ENCODE measurements around the gene GRIK4.

The GRIK4 gene

DNA sequence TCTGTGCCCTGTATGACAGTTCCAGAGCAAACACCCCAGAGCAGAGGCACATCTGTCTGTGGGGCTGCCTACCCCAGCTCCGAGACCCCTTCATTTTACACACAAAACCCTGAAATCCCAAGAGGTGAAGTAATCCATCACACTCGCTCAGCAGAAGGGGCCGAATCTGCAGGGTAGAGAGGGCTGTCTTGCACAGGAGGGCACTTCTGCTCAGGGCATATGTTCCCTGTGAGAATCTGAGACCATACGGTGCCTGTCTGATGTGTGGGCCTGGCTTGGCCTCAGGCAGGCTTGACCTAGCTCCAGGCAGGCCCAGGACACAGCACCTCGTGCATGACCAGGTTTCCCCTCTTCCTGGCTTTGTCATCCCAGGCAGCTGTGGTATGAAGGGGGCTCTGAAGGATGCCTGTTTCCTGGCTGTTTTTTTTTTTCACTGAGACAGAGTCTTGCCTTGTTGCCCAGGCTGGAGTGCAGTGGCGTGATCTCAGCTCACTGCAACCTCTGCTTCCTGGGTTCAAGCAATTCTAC, 37.2 kb downstream of the GRIK4 start:
- no peak for DNase-seq

DNA sequence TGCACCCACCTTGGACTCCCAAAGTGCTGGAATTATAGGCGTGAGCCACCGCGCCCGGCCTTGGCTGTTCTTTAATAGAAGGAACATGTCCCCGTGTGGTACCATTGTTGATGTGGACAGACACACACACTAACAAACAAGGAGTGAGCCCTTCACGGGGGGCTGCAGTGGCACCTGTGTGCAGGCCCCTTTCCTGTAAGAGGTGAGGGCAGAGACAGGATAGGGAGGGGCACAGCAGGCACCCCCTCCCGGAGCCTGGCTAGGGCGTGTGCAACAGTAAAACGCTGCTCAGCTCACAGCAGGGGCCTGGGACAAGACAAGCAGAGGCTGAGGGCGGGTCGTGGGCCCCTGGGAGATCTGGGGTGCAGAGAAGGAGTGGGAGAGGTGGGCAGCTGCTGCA, 37.8 kb downstream of the GRIK4 start:
- no peak for DNase-seq

DNA sequence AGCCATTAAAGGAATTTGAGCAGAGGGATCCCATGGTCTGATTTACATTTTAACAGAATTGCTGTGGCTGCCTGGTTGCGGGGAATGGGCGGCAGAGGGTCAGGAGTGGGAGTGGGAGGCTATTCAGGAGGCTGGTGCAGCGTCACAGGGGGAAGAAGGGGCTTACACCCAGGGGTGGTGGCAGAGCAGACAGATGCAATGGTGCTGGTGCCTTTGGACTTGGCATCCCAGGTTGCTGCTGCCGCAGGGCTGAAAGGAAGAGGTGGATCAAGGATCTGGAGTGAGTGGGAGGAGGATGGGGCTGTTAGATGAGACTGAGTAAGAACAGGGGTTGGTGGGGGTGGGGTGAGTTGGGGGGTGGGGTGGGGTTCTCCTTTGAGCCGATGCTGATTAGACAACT, 38.5 kb downstream of the GRIK4 start:
- no peak for DNase-seq

DNA sequence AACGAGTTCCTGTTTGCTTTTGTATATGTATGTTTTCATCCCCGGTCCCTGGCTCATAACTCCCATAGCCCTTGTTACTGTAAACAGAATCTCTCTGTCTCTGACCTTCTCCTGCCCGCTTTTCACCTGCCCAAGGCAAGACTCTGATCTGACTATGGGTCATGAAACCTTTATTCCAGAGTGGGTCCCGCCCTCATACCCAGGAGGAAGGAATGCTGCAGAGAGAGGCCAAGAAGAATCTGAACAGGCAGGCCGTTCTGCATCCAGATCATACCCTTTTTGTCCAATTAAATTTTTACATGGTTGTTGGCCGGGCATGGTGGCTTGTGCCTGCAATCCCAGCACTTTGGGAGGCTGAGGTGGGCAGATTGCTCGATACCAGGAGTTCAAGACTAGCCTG, 39.6 kb downstream of the GRIK4 start:
- DNase-seq: no peak

DNA sequence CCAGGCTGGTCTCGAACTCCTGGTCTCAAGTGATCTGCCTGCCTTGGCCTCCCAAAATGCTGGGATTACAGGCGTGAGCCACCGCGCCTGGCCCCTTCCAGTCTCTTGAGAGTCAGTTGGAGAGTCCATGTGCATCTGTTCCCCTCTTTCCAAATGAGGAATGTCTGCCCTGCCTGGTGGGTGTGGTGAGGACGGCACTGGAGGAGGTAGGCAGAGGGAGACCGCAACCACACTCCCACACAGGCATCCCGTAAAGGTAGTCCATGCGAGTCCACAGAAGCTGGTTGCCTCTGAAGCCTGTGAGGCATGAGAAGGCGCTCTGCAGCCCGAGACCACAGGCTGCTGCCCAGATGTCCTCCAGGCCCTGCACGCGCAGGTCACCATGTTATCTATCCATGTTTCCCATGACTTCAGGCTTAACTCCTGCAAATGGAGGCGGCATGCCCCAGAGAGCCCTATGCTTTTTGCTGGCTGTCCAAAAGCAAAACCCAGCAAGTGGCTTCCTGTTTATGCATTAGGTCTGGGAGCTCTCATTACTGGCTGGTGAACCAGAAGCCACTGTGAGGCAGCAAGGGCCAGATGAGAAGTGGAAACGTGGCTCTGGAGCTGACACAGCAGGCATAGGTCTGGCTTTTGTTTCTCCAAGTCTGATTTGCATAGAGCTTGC, 43.4 kb downstream of the GRIK4 start:
- no peak for DNase-seq

DNA sequence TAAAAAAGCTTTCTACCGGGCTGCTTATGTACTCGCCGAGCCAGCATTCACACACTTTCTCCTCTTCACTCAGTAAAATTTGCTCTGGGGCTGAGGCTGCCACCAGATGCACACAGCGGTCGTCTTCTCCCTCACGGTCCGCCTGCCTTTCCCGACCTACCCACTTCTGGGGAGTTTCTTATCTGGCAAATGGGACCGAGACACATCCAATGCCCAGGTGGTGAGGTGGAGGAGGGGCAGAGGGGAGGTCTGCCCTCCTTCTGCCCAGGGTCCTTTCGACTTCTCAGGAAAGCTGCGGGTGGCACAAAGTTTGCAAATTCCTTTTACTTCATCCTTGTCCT, 43.9 kb downstream of the GRIK4 start:
- DNase-seq: no peak

DNA sequence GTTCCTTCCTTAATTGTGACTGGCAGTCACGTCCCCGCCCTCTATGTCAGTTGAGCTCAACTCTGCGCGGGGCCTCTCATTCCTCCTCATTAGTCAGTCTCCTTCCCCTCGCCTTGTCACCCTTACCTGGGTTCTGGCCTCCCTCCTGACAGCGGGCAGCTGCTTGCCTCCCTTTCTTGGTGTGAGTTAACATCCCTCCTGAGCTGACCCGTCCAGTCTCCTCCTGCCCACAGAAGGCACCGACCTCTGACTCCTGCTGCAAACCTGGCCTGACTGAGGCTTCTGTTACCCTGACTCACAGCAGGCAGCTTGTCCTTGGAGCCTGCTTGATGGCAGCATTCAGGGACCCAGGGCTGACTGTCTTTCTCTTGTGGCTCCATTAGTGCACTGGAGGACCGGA, 45.2 kb downstream of the GRIK4 start:
- DNase-seq: no peak

DNA sequence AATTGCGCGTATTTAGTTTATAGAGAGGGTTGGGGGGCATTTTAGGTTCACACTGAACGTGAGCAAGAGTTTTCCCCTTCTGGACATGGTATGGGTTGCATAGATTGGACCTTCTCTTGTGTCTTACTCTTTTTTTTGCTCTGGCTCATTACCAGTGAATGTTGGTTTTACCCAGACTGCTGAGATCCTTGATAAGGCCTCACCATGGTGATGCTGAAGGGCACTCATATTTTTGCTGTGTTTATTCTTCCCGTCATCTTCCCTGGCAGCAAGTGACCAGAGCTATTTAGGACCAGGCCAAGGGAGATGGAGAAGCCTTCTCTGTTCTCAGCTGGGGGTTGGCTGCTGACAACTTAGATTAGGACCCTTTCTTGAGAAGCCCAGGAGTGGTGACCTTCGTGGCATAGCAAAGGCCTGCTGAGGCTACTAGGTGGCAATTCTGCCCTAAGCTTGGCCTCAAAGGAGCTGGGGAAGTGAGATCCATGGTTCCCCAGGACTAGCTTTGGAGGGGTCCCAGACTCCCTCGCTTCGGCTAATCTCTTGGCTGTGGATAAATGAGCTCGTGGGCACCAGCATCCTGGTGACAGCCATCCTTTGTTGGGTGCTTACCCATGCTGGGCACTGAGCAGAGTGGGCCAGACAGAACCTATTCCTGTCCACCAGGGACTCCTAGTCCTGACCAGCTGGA, 47.3 kb downstream of the GRIK4 start:
- no peak for DNase-seq

DNA sequence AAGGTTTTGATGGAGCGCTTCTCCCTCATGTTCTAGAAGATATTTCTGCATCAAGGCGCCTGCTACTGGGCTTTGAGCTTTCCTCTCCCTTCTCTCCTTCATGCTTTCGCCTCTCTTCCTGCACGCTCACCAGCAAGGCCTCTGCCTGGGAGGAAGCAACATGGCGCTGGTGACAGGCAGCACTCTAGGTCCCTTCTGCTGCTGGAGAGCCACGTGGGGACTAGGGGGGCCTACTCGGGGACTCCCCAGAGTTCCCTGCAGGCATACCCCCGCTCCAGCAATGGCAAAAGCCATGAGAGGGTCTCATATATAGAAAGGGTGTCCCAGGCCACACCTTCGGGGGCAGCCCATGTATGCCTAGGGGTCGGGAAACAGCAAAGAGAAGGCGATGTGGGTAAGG, 49.7 kb downstream of the GRIK4 start:
- DNase-seq: no peak

DNA sequence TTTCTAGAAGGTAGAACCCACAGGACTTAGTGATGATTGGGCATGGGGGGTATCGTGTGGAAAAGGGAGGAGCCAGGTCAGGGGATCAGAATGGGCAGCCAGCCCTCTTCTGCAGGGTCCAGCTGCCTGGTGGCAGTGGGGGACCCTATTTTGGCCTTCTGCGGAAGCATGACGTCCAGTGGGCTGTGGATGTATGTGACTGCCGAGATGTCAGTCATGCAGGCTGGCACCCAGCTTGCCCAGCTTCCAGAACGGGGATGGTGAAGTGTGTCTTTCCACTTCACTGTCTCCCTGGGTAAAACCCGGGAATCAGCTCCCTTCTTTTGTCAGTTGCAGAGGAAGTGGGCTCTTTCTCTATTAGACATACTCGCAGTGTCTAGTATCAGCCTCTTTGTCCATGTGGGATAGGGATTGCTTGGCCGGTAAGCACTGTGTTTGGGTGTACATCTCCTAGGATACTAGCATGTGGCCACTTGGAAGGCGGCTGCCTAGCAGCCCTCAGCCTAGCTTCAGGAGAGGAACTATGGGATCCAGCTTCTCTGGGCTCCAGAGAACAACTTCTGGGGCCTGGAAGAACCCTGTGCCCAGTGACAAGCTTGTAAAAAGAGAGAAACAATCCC, 51.4 kb downstream of the GRIK4 start:
- no peak for DNase-seq

DNA sequence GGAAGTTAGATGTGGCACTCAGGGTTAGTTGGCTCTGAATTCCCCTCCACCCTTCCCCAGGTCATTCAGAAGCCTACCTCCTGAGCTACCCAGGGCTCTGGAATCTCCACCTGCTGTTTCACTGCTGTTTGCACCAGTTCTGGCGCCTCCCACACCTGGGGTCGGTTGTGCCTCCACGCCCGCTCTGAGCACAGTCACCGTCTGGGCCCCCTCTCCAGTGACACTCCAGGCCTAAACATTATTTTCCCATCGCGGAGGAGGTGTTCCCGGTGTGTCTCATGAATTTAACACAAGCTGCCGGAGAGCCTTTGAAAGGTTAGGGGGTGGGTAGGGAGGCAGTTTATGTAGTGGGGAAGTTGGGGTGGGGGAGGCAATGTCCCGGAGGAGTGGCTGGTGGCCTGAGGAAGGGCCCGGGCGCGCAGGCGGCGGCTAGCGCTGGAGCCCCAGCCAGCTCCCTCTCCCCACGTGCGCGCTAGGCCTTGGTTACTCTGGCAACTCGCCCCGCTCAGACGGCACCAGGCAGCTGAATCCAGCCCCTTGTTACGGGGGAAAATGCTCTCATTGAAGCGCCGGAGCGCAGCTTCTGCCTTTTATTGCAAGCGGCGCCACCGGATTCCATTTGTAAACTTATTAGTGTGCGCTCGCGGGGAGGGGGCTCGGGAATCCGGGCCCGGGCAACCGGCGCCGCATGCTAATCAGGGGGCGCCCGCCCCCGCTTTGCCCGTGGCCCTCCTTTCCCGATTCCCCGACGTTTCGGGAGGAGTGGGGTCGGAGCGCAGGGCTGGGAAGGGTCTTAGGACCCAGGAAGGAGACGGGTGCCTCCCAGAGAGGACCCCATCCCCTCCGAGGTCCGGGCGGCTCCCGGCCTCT, 52.4 kb downstream of the GRIK4 start:
- DNase-seq: no peak

DNA sequence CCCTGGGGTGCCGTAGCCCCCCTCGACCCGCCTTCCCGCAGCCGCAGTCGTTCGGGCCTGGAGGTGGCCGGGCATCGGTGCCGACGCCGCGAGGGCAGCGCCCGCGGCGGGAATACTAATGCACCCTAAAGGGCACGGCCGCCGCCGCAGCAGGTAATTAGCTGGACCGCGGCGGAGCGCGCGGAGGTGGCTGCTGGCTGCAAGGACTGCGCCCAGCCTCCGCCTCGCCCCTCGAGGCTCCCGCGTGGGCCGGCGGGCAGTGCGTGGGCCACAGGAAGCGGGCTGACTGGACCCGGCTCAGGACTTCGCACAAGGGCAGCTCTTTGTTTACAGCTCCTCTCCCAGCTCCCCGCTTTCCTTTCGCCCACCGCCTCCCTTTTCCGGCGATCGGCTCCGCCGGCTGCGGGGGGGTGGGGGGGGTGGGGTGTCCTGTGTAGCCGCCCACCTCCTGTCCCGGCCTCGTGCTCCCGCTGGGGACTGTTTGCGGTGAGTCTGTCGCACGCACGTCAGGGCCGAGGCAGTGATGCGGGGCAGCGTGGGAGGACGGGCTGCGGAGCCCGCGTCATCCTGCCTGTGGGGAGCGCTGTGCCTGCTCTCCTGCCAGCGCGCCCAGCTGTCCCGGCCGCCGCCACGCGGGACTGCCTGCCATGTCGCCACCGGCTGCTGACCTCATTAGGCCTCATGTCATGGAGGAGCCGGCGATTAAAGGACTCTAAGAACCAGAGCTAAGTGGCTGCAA, 53.2 kb downstream of the GRIK4 start:
- peak; percentile 24 for DNase-seq

DNA sequence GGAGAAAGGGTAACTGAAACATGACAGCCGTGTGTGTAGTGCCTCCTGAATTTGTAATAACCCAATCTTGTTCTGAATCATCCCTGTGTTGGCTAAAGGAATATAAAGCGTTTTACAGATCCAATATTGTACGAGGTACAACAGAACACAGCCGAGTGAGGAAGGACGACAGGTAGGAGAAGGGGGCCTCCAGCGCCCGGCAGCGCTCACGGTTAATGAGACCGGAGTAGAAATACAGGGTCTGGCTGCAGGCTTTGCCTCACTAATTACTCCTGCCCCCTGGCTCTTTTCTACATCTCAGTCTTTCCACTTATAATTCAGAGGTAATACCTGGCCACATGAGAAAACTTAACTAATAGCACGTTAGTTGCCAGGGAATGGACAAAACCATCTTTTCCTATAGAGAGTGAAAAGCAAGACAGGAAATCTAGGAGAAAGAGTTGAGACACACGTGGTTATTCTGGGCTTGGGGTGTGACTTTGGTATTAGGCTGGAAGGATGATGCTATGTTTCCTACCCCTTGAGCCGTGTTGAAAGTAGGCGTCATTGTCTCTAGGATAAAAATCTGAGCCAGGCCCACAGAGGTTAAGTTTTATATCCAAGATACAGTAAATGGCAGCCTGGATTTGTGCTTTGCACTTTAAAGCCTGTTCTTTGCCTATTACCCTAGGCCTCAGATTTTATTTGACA, 54.1 kb downstream of the GRIK4 start:
- DNase-seq: no peak

DNA sequence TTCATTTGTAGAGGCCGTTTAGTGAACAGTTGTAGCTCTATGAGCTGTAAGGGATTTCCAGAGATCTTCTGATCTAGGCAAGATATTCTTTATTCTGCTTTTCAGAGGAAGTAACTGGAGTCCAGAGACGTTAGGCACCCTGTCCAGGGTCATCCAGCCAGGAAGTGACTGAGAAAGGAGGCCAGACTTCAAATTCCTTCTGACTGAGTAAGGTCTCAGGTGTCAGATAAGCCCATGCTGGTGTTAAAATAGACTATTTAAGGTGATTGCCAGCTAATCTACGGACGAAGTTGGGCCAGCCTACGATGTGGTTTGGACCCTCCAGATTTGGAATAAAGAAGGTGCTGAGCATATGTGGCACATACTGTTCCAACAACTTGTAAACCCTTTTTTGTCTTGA, 54.6 kb downstream of the GRIK4 start:
- DNase-seq: no peak

DNA sequence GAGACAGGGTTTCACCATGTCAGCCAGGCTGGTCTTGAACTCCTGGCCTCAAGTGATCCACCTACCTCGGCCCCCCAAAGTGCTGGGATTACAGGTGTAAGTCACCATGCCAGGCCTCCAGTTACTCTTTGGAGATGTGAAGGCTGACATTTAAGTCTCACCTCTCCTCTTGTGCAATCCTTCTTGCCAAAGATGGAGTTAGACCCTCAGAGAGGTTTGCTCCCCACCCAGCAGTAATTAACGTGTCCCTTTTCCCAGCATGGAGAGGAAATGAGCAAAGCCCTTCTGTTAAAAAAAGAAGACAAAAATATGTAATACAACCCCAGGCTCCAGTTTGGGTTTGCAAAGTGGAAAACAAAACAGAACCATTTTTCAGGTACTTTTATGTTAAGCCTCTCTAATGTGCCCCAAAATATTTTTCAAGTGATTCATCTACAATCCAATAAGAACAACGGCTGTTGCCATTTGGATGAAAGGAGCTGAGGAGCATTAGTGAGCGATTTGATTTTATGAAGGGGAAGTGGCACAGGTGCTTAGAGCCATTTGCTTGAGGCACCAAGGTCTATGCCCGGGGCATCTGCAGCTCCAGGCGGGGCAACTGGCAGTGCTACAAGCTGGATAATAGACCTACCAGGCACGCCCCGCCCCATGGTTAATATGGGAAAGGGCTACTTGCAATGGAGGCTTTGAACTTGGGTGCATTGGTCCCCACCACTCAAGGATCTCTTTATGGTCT, 57.2 kb downstream of the GRIK4 start:
- DNase-seq: no peak

DNA sequence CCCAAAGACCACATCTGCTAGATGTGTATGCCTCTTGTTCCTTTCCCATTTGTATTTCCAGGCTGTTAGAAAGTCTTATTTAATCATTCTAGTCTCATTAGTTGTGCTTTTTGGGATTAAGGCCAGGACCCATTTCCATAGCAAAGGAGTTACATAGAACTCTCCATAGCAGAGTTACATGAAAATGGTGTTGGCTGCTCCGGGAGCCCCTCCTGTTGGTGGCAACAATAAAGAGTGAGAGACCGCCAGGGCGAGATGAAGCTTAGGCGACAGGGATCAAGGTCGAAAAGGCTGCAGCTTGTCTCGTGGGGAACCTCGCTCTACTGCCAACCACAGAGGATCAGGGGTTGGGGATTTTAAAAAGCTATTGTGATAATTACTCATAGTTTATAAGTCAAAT, 58.3 kb downstream of the GRIK4 start:
- no peak for DNase-seq

DNA sequence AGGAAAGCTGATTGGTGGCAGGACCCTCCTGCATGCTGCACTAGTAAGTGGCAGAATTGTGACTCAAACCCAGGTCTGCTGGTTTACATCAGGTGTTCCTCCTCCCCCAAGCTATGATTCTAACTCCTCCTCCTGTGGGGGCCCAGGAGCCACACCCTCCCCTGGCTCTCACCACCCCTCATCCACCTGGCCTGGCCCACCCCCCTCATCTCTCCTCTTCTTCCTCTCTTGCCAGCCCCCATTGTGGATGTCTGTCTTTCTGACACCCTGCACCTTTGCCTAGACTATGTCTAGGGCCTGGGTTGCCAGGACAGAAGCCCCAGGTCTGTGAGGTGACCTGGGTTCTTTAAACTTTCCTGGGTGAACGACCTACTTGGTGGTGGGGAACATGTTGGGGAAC, 59.9 kb downstream of the GRIK4 start:
- no peak for DNase-seq

DNA sequence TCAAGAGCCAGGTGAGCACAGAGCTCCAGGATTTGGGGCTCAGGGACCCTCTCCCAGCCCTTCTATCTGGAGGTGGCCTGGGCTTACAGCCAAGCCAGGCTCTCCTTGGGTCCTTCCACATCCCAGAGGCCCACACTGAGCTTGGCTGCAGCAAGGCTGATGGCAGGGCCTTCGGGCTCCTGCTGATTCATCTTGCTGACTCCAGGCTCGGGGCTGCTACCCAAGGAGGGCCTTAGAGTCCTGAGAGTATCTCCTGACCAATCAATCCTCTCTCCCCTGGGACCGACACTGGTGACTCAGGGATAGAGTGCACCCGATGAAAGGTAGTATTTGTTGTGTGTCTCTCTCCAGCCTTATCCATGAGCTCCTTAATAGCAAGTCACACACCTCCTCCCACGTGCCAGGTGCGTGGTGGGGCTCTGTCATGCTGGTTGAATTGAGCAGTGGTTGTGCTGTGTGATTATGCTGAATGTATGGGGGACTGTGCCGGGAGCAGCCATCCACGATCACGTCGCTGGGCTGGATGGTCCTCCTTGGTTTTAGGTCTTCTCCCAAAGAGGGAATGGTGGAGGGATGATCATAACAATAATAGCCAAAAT, 62.3 kb downstream of the GRIK4 start:
- DNase-seq: no peak

DNA sequence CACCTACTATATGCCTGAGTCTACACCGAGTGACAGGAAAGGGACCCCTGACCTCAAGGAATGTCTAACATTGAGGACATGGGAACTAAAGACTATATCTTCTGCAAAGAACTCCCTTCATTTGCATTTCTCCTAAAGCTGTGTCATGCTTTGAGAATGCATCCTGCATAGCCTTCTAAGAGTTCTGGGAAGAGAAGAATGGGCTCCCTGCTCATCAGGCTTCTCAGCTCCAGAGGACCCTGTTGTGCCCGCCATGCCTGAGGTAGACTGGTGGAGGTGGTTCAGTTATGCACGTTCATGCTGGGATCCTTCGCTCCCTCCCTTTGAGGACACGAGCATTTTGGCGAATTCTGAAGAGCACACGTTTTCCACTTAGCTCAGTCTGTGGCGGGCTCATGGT, 63.3 kb downstream of the GRIK4 start:
- no peak for DNase-seq

DNA sequence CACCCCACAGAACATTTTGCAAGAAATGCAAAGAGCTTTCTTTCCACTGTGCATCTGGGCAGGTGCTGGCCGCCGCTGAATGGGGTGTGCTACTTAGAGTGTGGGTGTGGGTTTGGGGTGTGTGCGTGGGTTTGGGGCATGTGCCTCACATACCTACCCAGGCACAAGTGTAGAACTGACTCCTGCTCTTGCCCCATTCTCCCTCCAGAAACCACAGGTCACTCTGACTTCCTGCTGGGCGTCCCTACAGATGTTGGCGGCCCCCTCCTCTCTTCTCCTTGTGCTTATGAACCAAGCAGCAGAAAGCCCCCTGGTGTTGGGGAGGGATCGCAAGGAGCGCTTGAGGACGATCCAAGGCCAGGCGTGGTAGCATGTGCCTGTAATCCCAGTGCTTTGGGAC, 63.9 kb downstream of the GRIK4 start:
- no peak for DNase-seq

DNA sequence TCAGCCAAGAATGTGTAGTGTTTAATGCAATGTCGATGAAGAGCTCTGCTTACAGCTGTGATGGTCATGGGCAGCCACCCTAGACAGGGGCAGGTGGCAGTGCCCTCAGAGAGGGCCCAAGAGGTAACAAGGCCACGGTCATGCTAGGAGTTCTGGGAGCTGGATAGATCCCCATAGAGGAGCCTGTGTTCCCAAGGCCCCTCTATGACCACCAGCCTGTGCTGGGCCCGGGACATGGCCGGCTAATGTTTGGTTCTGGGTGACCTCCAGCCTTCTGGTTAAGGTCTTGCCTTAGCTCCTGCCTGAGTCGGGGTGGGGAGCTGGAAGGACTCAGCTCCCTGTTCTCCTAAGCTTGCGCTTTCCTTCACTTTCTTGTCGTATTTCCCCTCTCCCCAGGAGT, 65.1 kb downstream of the GRIK4 start:
- DNase-seq: no peak
